NB4 (cell line): ENCODE data around the gene ARHGEF4.

Experiments used
- DNase-seq: peaks from one replicate; pipeline ENCODE4 v3.0.0; 2010; ENCODE audit warnings: low read depth
- H3K4me3 ChIP-seq: one replicate; pipeline ENCODE4 v1.5.1; 2011; ENCODE audit warnings: mild to moderate bottlenecking, low read depth, low read length, moderate library complexity
- MYC ChIP-seq: IDR thresholded peaks from 2 replicates; pipeline ENCODE4 v1.6.1; 2011; ENCODE audit warnings: low read depth, low read length
- POLR2A ChIP-seq: IDR thresholded peaks from 2 replicates; pipeline ENCODE4 v1.6.1; 2011; ENCODE audit warnings: mild to moderate bottlenecking; ENCODE audit not compliant: insufficient read length; ENCODE audit errors: extremely low read depth
- TF ChIP-seq, protein P1 (sequence below): IDR thresholded peaks from 2 replicates; pipeline ENCODE4 v1.6.1; 2011; ENCODE audit warnings: low read depth, low read length
- TF ChIP-seq, protein P2 (sequence below): IDR thresholded peaks from one replicate; pipeline ENCODE4 v1.5.1; 2012; ENCODE audit warnings: low read depth, low read length

ARHGEF4 gene

GRCh38 chr2:130916438-130916705 is 79.7 kb downstream of the ARHGEF4 start:
- no peak overlapping the region for H3K4me3 ChIP-seq
- no peak for TF ChIP-seq POLR2A
- TF ChIP-seq, protein P1, sequence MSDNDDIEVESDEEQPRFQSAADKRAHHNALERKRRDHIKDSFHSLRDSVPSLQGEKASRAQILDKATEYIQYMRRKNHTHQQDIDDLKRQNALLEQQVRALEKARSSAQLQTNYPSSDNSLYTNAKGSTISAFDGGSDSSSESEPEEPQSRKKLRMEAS = no peak
- no peak for TF ChIP-seq MYC
- TF ChIP-seq, protein P2, sequence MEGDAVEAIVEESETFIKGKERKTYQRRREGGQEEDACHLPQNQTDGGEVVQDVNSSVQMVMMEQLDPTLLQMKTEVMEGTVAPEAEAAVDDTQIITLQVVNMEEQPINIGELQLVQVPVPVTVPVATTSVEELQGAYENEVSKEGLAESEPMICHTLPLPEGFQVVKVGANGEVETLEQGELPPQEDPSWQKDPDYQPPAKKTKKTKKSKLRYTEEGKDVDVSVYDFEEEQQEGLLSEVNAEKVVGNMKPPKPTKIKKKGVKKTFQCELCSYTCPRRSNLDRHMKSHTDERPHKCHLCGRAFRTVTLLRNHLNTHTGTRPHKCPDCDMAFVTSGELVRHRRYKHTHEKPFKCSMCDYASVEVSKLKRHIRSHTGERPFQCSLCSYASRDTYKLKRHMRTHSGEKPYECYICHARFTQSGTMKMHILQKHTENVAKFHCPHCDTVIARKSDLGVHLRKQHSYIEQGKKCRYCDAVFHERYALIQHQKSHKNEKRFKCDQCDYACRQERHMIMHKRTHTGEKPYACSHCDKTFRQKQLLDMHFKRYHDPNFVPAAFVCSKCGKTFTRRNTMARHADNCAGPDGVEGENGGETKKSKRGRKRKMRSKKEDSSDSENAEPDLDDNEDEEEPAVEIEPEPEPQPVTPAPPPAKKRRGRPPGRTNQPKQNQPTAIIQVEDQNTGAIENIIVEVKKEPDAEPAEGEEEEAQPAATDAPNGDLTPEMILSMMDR = no peak
- no peak for DNase-seq

DNA sequence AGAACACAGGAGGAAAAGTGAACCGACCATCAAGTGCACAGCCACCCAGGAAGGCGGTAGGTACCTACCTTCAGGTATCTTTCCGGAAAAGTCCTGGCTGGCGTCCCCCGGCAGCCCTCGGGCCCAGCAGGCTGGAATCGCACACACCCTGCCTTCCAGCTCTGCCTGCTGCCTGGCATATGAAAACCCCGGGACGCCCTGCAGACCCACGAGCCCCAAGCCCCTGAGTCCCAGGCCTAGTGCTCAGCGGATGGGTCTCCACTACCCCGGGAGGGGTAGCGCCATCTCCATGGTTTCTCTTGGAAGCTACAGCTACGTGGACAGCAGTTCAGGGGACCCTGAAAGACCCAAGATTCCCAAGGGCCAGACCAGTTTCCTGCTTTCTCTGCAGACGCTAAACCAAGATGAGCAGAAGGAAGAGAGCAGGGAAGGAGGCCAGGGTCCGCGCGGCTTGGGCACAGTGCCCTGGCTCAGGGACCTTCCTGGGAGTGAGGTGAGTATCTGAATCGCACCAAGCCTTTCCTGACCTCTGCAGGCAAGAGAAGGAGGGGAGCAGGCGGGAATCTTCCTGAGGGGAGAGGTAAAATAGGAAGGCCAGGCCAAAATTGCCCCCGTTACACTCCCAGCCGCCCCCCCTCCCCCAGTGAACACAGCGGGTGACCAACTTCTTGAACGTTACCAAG is 80.4 kb downstream of the ARHGEF4 start:
- no peak overlapping the region for H3K4me3 ChIP-seq
- TF ChIP-seq MYC (no peak), POLR2A (no peak)
- TF ChIP-seq, protein P2 = no peak
- TF ChIP-seq, protein P1 = no peak
- DNase-seq = no peak

DNA sequence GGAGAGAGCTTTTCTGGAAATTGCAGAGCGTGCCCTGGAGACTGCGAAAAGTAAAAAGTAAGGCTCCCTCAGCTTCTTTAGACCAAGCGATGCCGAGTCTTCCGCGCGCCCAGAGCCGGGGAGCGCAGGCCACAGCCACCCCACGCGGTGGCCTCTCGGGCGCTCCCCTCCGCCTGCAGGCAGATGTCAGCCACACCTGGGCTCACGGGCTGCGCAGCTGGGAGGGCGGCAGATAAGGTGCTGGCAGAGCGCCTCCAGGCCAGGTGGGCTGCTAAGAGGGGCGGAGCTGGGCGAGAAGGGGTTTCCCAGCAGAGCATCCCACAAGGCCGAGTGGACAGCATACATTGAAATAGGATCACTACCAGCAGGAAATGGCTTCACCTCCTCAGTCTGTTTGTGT is 81.7 kb downstream of the ARHGEF4 start:
- TF ChIP-seq MYC (no peak), POLR2A (no peak)
- TF ChIP-seq, protein P1 = no peak
- TF ChIP-seq, protein P2 = no peak
- no peak for DNase-seq
- H3K4me3 ChIP-seq = no peak overlapping the region

DNA sequence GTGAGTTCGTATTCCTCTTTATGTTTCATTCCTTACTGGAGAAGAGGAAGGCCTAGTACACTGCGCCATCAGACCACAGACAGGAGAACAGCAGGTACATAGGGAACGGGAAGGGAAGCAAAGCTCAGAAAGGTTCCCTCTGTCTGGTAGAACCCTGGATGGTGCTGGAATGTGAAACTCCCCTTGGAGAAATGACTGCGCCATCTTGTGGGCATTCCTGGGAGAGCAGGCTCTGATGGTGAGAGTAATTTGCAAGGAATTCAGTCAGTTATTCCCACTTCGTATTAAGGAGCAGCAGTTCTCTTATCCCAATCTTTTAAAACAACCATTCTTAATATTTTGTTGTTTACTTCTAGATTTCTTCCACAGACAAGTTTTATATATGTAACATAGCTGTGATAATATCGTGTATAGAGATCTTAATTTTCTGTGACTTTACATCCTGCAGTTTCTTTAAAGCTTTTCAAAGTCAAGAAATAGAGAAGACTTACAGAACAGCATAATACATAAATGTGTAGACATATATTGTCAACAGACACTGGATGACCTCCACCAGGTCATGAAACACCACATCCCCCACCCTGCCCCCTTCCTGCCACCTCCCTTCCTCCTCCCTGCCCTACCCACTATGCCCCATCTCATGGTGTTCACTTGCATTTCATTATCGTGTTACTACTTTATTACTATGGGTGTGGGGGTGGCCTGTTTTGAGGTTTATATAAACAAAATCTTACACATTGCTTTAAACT is 83.9 kb downstream of the ARHGEF4 start:
- peak; percentile 66 for DNase-seq
- no peak overlapping the region for H3K4me3 ChIP-seq
- TF ChIP-seq MYC (no peak), POLR2A (no peak)
- TF ChIP-seq, protein P2 = peak; percentile 96
- TF ChIP-seq, protein P1 = no peak

DNA sequence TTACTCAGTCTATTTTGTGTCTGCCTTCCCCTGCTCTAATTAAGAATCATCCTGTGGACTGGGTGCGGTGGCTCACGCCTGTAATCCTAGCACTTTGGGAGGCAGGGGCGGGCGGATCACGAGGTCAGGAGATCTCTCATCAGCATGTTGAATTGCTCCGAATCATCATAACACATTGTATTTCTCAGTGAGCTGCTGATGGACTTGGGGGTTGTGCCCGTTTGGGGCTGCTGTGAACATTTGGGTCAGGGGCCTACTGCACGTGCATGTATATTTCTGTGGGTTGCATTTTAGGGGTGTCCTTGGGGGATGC is 84.4 kb downstream of the ARHGEF4 start:
- H3K4me3 ChIP-seq = no peak overlapping the region
- TF ChIP-seq, protein P1 = no peak
- TF ChIP-seq POLR2A = no peak
- no peak for TF ChIP-seq MYC
- DNase-seq = no peak

- no peak overlapping the region for H3K4me3 ChIP-seq
- TF ChIP-seq MYC (no peak), POLR2A (no peak)
- TF ChIP-seq, protein P2 = no peak
- TF ChIP-seq, protein P1 = no peak
- DNase-seq = no peak
These were observed 85.7 kb downstream of the ARHGEF4 start for GRCh38 chr2:130922417-130922816.
